HG03457 (cell line): ENCODE data around the gene AGMO.
"Not testable (repeated sequence)": the region's sequence is repeated elsewhere in the genome, so short reads cannot be mapped to it uniquely, and the experiment has no call there.

Experiments
- ATAC-seq: cut with Tn5 transposase; IDR thresholded peaks from one replicate; pipeline ENCODE4 v1.9.1; 2021; ENCODE audit warnings: moderate number of reproducible peaks; ENCODE audit not compliant: unreplicated experiment

The AGMO gene

DNA sequence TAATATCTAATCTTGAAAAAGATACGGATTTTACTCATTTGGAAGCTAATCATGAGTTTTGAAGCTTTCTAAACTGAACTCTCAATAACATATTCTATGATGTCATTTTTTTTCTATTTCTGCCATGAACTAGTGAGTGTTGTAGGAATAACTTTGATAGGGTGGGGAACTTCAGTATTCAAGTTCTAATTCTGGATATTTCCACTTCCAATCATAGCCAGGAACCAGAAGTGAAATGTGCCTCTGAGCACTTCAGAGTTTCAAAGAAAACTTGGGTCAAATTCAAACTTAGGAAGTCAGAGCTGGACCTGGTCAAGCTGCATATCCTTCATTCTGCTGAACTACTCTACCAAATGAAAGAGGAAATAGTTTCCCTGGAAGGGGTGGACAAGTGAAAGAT lies 847 bp downstream of the AGMO start:
- no peak for ATAC-seq

DNA sequence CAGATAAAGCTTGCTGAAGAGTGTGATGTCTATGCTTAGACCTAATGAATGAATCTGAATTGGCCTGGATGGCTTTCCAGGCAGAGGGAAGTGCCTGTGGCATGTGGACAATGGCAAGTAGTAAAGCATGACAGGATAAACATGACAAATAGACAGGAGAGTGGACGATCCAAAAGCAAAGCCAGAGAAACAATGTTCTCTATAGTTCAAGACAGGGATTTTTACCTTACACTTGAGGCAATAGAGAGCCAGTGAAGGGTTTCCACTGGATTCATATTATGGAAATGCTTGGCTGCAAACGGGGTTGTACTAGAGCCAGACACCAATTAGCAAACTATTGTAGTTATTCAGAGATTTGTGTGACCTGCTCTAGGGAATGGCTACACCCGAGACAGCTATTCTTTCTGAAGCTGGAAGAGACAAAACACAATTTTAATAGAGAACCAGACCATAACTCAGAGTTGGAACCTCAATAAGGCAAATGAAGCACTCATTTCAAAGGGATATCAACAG lies 2.3 kb downstream of the AGMO start:
- no peak for ATAC-seq

DNA sequence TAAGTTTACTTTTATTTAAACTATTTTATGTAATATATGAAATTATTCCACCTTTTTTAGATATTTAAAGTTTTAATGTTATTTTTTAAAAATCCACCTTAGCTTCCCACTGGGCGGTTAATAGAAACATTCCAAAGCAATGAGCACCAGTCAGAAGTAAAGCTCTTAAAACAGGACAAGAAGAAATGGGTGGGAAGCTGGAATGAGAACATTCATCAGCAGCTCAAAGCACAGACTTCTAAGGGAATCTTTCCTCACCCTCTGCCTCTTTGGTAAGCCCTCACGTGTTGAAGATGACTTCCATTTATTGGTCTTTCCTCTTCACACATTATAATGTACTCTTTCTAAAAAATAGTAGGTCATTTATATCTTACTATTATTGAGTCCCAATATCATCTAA lies 3.1 kb downstream of the AGMO start:
- ATAC-seq, result no peak

DNA sequence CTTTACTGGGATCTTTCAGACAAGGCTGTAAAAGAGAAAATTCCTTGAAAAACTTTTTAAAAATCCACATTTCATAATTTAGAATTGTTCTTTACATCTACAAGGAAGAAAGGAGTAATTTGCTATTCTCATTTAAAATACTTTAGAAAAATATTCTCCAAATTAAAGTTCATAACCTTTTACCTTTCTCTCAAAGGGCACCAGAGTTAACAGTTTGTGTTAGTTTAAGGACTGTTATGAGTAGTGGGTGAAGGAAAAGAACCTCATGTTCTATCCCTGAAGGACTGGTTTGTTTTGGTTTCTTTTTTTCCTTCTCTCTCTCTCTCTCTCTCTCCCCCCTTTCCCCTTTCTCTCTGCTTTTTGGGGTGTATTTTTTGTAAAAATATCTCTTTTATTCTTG lies 4.1 kb downstream of the AGMO start:
- no peak for ATAC-seq

DNA sequence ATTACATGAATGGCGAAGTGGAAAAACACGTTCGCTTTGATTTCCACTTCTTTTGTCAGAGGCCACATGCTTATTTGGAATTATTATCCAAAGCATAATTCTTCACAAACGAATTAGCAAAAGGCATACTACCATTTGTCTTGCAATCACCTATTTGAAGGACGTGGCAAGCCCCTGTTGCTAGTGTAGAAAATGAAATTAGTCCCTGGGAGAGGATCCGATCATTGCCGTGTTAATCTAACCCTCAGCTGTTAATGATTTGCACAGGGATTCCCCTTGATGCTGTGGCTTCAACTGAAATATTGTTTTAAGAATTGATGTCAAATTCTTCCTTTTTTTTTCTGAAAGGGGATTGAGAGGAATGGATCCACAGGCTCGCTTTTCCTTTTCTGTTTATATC lies 4.6 kb downstream of the AGMO start:
- ATAC-seq, result no peak

DNA sequence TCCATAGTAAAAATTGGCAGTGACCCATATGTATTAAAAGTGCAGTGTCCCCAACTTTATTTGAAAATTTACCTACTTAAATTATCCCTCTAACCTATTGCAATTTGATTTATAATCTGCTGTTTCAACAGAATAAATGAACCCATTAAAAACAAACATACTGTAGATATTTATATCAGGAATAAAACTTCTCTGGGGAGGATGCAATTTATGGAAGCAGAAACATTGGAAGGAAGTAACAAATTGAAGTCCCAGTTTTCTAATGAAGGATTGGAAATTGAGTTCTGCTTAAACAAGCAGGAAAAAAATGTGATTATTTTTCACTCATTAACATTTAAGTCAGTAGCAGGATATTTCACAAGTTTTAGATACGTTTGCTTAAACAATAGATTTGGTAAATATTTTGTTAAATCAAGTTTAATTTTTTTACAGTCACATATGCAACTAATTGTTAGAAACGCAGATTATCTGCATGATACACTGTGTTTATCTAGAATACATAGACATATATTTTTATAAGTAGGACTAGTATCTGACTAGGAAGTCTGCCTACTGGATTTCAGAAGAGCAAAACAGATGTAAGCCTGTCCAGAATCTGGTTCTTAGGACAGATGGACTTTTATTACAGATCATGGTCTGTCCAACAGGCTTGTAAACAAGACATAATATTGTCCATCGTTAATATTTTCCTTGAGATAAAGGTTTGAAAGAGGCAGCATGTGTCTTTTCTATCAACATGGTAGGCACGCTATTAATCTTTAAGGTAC lies 5.3 kb downstream of the AGMO start:
- ATAC-seq, result no peak

DNA sequence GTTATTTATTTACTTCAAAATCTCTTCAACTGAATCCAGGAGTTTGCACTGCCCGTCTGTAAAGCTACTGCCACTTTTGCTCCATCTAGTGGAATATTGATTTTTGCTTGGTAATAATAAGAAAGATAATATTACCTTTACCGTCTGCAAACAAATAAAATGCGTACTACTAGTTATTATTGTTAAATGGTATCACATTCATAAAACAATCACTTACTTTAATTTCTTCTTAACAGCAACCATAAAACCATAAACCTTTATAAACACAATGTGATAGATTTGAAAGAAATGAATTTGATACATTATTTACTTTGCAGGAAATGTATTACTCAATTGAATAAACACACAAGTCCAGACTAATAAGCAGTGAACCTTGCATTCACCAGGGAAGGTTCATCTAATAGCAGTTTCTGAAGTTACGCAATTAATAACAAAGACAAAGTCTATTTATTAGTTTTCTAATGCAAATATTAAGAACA lies 6.4 kb downstream of the AGMO start:
- ATAC-seq, result no peak

DNA sequence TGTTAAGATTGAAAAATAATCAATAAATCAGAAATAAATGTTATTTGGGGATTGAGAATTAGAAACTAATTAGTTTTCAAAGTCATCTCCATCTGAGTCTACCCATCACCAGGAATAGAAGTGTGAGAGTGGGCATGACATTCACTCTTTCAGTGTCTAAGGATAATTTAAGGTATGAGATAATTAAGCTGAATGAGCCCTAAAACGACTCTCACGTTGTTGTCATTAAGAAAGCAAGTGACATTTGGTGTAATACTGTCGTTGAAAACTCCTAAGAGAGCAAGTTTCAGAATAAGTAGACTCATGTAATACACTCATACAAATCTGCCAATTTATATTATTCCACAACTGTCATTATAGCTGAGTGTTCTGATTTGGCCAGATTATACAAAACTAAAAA lies 7.1 kb downstream of the AGMO start:
- ATAC-seq, result no peak

DNA sequence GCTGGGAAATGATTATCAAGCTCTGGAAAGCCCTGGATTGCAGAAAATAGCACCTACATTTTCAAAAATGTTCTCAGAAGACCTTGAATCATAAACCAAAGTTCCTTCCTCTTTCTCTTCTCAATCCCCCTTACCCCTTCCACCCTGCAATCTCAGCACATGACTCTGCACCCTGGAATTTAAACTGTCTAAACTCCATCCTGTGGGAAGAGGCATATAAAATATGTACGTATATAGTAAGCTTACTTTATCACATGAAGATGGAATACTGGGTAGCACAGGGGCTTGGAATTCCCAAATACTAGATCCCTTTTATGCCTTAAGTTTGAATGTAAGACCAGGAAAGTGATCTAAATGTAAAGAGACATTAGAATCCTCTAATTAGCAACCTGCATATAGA lies 7.7 kb downstream of the AGMO start:
- no peak for ATAC-seq

DNA sequence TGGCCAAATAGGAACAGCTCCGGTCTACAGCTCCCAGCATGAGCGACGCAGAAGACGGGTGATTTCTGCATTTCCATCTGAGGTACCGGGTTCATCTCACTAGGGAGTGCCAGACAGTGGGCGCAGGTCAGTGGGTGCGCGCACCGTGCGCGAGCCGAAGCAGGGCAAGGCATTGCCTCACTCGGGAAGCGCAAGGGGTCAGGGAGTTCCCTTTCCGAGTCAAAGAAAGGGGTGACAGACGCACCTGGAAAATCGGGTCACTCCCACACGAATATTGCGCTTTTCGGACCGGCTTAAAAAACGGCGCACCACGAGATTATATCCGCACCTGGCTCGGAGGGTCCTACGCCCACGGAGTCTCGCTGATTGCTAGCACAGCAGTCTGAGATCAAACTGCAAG lies 14.5 kb downstream of the AGMO start:
- ATAC-seq, result not testable (repeated sequence)

DNA sequence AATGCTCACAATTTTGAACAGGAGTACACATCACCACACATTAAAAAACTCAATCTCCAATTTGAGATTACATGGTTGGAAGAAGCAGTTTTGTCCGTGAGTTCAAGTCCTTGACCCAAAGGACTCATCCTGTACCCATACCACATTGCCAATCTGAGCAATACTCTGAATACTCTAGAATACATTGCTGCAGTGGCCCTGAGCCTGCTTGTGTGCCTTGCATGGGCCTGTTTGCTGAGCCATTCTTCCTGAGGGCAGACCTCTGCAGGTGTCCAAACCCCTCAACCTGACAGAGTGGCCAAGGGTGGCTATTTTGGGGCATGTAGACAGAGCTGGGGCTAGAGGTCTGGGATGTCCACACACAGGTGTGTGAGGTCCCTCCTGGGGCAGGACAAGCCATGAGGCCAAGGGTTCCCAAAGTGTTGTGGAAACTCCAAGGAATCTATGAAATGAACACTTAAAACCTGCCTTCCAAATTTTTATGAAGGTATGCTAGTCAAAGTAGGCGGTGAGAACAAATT lies 15.5 kb downstream of the AGMO start:
- no peak for ATAC-seq

DNA sequence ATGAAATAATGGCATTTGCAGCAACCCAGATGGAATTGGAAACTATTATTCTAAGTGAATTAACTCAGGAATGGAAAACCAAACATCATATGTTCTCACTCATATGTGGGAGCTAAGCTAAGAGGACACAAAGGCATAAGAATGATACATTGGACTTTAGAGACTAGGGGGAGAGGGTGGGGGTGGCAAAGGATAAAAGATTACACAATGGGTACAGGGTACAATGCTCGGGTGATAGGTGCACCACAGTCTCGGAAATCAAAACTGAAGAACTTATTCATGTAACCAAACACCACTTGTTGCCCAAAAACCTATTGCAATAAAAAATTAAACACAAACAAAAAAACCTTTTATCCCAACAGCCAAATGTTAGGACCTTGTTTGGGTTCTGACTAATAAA lies 17.8 kb downstream of the AGMO start:
- ATAC-seq, result no peak

DNA sequence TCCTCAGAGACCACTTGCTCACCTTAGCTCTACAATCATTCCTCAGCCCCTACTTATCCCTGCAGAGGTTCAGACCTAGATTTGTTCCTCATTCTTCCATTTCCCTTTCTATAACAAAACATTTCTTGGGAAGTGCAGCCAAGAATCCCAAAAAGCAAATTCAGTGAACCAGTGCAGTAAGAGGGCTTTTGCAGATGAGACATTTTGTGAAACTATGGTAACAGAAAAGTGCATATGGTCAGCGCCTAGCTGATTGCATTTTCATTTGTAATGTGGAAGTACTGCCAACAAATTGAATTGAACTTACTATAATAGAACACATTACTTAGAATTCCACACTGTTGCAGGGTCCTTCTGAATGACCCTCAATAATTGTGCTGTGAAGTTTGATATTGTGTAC lies 18.6 kb downstream of the AGMO start:
- ATAC-seq, result no peak

DNA sequence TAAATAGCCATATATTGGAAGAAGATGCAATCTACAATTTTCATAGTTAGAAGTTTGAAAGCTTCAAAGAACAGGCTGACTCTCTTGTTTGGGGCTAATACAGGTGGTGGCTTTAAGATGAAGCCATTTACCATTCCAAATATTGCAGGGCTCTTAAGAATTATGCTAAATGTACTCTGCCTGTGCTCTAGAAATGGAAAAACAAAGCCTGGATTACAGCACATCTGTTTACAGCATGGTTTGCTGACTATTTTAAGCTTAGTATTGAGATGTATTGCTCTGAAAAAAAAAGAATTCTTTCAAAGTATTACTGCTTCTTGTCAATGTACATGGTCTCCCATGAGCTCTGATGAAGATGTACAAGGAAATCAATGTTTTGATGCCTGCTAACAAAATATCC lies 34.2 kb downstream of the AGMO start:
- ATAC-seq, result no peak

DNA sequence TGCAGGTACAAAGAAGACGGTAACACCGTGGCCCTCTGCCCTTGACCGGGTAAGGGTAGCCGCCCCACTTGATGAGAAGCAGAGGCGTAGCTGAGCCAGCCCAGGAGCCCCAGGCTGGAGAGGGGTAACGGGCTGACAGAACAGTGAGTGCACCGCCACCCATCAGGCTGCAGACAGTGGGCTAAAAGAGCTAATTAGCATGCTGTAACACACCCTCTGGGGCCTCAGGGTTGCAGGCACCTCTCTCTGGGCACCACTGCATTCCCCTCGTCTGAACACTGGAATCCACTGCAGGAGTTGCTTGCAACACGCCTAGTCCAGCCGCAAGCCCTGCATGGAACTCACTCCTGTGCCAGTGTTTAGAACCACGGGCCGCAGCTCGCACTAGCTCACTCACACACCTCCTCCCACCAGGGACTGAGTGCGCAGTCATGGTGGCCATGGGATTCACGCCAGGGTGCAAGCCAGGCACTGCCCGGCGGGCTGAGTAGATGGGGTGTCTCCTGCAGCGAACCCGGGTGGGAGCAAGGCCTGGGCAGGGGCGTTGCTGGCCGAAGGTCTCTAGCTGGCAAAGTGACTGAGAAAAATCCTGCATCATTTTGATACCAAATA lies 36.1 kb downstream of the AGMO start:
- ATAC-seq, result no peak

DNA sequence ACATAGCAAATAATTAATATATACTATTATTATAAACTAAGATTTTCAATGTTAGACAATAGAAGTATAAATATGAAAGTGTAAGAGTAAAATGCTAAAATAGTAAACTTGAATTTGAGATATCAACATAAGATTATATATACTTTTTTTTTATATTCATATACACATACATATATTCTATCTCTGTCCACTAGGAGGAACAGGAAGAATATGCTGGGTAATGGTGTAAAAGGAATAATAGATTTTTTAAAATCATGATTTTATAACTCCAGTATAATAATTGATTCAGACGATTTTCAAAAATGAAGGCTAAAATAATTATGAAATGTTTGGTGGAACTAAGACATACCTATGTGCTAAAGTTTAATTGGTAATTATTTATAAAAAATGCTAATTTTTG lies 37.7 kb downstream of the AGMO start:
- no peak for ATAC-seq

DNA sequence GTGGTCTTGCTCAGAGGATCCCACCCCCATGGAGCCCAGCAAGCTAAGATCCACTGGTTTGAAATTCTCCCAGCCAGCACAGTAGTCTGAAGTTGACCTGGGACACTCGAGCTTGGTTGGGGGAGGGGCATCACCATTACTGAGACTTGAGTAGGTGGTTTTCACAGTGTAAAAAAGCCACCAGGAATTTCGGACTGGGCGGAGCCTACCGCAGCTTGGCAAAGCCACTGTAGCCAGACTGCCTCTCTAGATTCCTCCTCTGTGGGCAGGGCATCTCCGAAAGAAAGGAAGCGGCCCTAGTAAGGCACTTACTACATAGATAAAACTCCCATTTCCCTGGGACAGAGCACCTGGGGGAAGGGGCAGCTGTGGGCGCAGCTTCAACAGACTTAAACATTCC lies 44.0 kb downstream of the AGMO start:
- not testable (repeated sequence) for ATAC-seq

DNA sequence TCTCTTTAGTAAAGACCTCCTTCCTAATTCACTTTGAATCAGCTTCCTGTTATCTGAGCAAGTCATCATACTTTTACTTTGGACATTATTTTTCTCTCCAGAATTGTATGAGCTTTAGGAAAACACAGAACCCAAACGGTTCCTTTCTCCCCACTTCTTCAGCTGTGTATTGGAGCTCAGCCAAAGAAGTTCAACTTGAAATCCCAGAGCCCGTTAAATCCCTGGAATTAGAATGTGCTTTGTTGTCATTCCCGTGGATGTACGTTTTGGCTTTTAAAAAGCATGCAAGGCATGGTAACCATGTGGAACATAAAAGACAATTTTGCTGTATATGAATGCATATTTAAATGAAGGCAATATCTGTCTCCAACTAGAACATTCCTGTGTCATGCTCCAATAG lies 46.6 kb downstream of the AGMO start:
- no peak for ATAC-seq

DNA sequence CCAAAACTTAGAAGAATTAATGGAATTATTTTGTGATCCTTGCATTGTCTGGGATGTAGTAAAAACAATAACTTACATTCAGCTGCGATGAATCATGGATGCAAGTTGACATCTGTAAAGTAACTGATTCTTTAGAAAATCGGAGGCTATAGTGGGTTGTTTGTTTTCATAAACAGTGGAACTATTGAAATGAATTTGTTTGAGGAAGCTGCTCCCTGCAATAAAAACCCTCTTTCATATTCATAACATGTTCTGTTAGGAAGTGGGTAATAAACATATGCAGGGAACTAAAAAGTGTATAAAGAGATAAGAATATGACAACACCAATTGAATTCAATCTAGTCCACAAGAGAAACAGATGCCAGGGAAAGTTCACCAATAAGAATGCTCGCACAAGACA lies 53.6 kb downstream of the AGMO start:
- no peak for ATAC-seq

DNA sequence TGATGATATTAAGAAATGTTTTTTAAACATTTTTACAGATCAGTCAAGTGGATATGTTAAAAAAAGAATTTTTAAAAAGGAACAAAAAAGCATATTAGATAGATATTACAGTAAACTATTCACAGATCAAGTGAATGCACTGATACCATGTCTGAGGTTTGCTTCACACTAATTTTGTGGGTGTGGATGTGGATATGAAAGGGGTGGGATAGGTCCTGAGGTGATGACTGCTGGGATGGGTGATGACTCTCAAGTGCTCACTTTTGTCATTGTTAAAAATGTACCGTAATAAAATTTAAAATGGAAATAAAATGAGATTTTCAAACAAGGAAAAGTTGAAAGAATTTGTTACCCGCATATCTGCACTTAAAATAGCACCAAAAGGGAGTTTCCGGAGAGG lies 54.1 kb downstream of the AGMO start:
- ATAC-seq, result no peak

DNA sequence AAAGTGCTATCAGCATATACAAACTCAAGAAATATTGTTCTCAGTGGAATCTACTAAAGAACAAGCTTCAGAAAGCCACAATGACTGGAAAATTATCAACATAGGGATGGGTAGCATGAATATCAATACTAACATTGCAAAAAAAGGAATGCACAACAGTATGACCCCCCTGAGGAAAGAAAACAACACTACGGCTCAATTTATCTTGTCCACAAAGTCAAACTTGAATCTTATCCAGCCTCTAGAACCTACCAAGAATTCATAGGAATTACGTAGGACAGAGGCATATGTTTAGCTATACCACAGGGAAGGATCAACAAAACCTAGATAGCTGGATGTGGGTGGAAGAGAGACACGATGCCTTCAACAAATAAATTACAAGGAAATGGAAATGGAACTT lies 54.6 kb downstream of the AGMO start:
- no peak for ATAC-seq

DNA sequence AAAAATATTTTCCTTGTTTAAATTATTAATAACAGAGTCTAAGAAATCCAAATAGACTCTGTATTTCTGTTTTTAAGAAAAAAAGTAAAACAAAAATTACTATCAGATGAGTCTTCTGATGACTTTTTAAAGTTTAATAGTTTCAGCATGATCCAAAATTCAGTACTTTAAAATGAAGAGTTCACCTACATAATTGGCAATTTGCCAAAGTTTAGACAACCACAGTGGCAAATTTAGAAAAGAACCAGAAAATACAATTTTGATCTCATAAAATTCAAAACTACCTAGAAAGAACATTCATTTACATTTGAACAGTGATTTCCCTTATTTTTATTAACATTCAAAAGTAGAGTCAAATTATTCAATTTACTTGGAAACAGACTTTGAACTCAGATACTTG lies 56.1 kb downstream of the AGMO start:
- no peak for ATAC-seq
